GM12878 (cell line): Measurements from ENCODE around the gene PHF11. TPM values are rescaled to one million over a fixed set of nuclear protein-coding genes. Genes with fewer than 3 reads are reported as not detected.
A peak's percentile ranks its signal among the peaks of the same experiment; 100 is the strongest.

ENCODE experiments used
- ATAC-seq: fragments of 200-7000 bp; cut with Tn5 transposase; 3 replicates; pipeline ENCODE4 v1.9.1; 2020; ENCODE audit warnings: mild to moderate bottlenecking, moderate library complexity
- BruUV-seq: library from RNA; stranded (reverse); fragments of 400-500 nt; replicated peaks from 2 replicates; lab custom pipeline; 2021; lab: Mats Ljungman, UMichigan
- CTCF ChIA-PET: fragments of 300-600 bp; sonication (Branson Sonifier 250); formaldehyde crosslinking; extraction: SDS; loops from one replicate; lab custom pipeline; 2021; ENCODE audit warnings: inconsistent platforms; lab: Yijun Ruan, JAX
- POLR2A ChIA-PET: fragments of 350-600 bp; formaldehyde crosslinking; extraction: SDS; loops from one replicate; lab custom pipeline; 2021; ENCODE audit warnings: inconsistent platforms; lab: Charles Lee
- RAD21 ChIA-PET: fragments of 300-600 bp; sonication (Branson Sonifier 250); formaldehyde crosslinking; loops from one replicate; lab custom pipeline; 2023; ENCODE audit warnings: antibody characterized with exemption; ENCODE audit not compliant: unreplicated experiment; lab: Charles Lee
- SMC1A ChIA-PET: fragments of 300-600 bp; sonication (Branson Sonifier 250); formaldehyde crosslinking; loops from one replicate; lab custom pipeline; 2023; ENCODE audit not compliant: unreplicated experiment, uncharacterized antibody; lab: Charles Lee
- DNase-seq: peaks from one replicate; pipeline ENCODE4 v3.0.0-alpha.2; 2011; ENCODE audit warnings: low read depth, low spot score
- FAIRE-seq: peaks from 3 replicates; lab custom pipeline; 2011; peaks lifted over from hg19 to GRCh38; lab: Jason Lieb, UNC
- H2AFZ ChIP-seq: 2 replicates; pipeline ENCODE4 v1.6.0; 2011; ENCODE audit warnings: low read depth, low read length, control low read depth; ENCODE audit not compliant: control insufficient read depth
- H3K27ac ChIP-seq: 2 replicates; pipeline ENCODE4 v1.5.1; 2011; ENCODE audit warnings: control low read depth; ENCODE audit not compliant: control insufficient read depth, insufficient read depth
- H3K27me3 ChIP-seq, 2 experiments: replicated peaks in 1 of 2; 2 replicates each; pipeline versions ENCODE4 v1.6.0 to v1.6.1; 2011; ENCODE audit warnings: low read length in 1 of 2; ENCODE audit not compliant: control insufficient read depth in 2 of 2, insufficient read depth in 2 of 2
- H3K36me3 ChIP-seq, 2 experiments: 2 replicates each; pipeline ENCODE4 v1.5.1; 2011; ENCODE audit warnings: low read length in 1 of 2; ENCODE audit not compliant: control insufficient read depth in 2 of 2, insufficient read depth in 2 of 2
- H3K4me1 ChIP-seq: 2 replicates; pipeline ENCODE4 v1.6.1; 2011; ENCODE audit warnings: mild to moderate bottlenecking, low read length, moderate library complexity, mixed read lengths; ENCODE audit not compliant: control insufficient read depth, insufficient read depth
- H3K4me2 ChIP-seq: 2 replicates; pipeline ENCODE4 v1.6.0; 2011; ENCODE audit warnings: control low read depth; ENCODE audit not compliant: control insufficient read depth, insufficient read depth
- H3K4me3 ChIP-seq: fragments of 200-600 bp; sonication (generic); 2 replicates; pipeline ENCODE4 v1.5.1; 2016
- H3K79me2 ChIP-seq: 2 replicates; pipeline ENCODE4 v1.6.0; 2011; ENCODE audit warnings: low read length; ENCODE audit not compliant: control insufficient read depth, insufficient read depth
- H3K9ac ChIP-seq: 2 replicates; pipeline ENCODE4 v1.8.0; 2011; ENCODE audit warnings: low read length, control low read depth, mixed read lengths; ENCODE audit not compliant: control insufficient read depth, insufficient read depth
- H3K9me3 ChIP-seq: replicated peaks from 3 replicates; pipeline ENCODE4 v1.5.1; 2011; ENCODE audit warnings: mild to moderate bottlenecking, low read length; ENCODE audit not compliant: control insufficient read depth, insufficient read depth
- H4K20me1 ChIP-seq: 2 replicates; pipeline ENCODE4 v1.6.0; 2011; ENCODE audit not compliant: control insufficient read depth, insufficient read depth
- BRCA1 ChIP-seq: IDR thresholded peaks from 2 replicates; pipeline ENCODE4 v1.6.1; 2011; ENCODE audit warnings: low read depth, low read length, improper control_type of control experiment
- CREB1 ChIP-seq: IDR thresholded peaks from 2 replicates; pipeline ENCODE4 v1.6.1; 2012; ENCODE audit warnings: low read depth, mild to moderate bottlenecking, inconsistent platforms
- EGR1 ChIP-seq, 2 experiments: IDR thresholded peaks; 1 replicate in 1 of 2; 2 replicates in 1 of 2; pipeline ENCODE4 v1.6.1; 2011 to 2012; ENCODE audit warnings: low read depth in 2 of 2, low read length in 2 of 2, borderline replicate concordance in 1 of 2, mild to moderate bottlenecking in 1 of 2, moderate library complexity in 1 of 2
- IKZF1 ChIP-seq: fragments of 450-650 bp; conservative IDR thresholded peaks from 2 replicates; pipeline ENCODE4 v1.6.1; 2017; ENCODE audit warnings: antibody characterized with exemption, mild to moderate bottlenecking
- JUND ChIP-seq: IDR thresholded peaks from 2 replicates; pipeline ENCODE4 v1.6.1; 2012; ENCODE audit warnings: low read depth, mild to moderate bottlenecking, low read length, improper control_type of control experiment, moderate library complexity
- MXI1 ChIP-seq: fragments of 150-350 bp; IDR thresholded peaks from 2 replicates; pipeline ENCODE4 v1.6.1; 2011; ENCODE audit warnings: low read depth, mild to moderate bottlenecking, inconsistent platforms, low read length, improper control_type of control experiment
- NFIC ChIP-seq: IDR thresholded peaks from 2 replicates; pipeline ENCODE4 v1.6.1; 2012; ENCODE audit warnings: low read depth, mild to moderate bottlenecking, inconsistent platforms, low read length, moderate library complexity
- NFYB ChIP-seq: IDR thresholded peaks from 2 replicates; pipeline ENCODE4 v1.6.1; 2011; ENCODE audit warnings: low read depth, mild to moderate bottlenecking, low read length, improper control_type of control experiment, moderate library complexity; ENCODE audit not compliant: insufficient read depth
- NR2C1 ChIP-seq: fragments of 450-650 bp; IDR thresholded peaks from 2 replicates; pipeline ENCODE4 v1.6.1; 2017; ENCODE audit warnings: antibody characterized with exemption, mild to moderate bottlenecking, moderate library complexity
- SRF ChIP-seq, 2 experiments: IDR thresholded peaks; 2 replicates each; pipeline ENCODE4 v1.6.1; 2011; ENCODE audit warnings: low read depth in 2 of 2, low read length in 2 of 2, mild to moderate bottlenecking in 1 of 2, moderate library complexity in 1 of 2
- YY1 ChIP-seq: IDR thresholded peaks from 2 replicates; pipeline ENCODE4 v1.6.1; 2011; ENCODE audit warnings: low read depth, mild to moderate bottlenecking, low read length
- ZNF687 ChIP-seq: fragments of 450-650 bp; IDR thresholded peaks from 2 replicates; pipeline ENCODE4 v1.6.1; 2017; ENCODE audit warnings: mild to moderate bottlenecking, moderate library complexity
- WGBS: methylation state at CpG from one replicate; pipeline ENCODE4 v1.1.6; 2016; ENCODE audit warnings: low lambda C conversion rate; ENCODE audit not compliant: insufficient replicate concordance, insufficient coverage; ENCODE audit errors: missing lambda C conversion rate; 5-methylcytosine and 5-hydroxymethylcytosine counted together
- in situ Hi-C: fragments of 300-500 bp; cut with MboI; formaldehyde crosslinking; loops from 9 replicates; pipeline ENCODE4 v1.14.3; 2018; ENCODE audit warnings: mixed read lengths
- intact Hi-C: fragments of 100-400 bp; cut with micrococcal nuclease; formaldehyde crosslinking; loops from one replicate; pipeline ENCODE4 v1.14.2; 2022; ENCODE audit not compliant: unreplicated experiment
- polyA plus RNA-seq, 11 experiments: library from polyadenylated mRNA; depleted of rRNA in 4 of 11; unstranded in 6 of 11; stranded (reverse) in 5 of 11; fragments of >200 nt; fragmentation: Nextera tagmentation in 4 of 11; fragmentation: Illumina TruSeq in 1 of 11; extraction: Ambion mirVana in 4 of 11; extraction: Trizol in 1 of 11; gene quantifications; 1 replicate in 1 of 11; 2 replicates in 10 of 11; pipeline versions ENCODE4 v1.2.1 to v1.2.3, GENCODE V29; 2011 to 2016; ENCODE audit warnings: inconsistent platforms in 2 of 11, missing spikeins in 2 of 11, low read depth in 1 of 11
- total RNA-seq, 4 experiments: library from RNA; depleted of rRNA in 3 of 4; stranded (reverse); fragments of >200 nt in 3 of 4; fragmentation: Illumina TruSeq in 1 of 4; extraction: Trizol in 1 of 4; gene quantifications; 2 replicates each; pipeline versions ENCODE4 v1.2.1 to v1.2.3, GENCODE V29; 2013 to 2021

Gene PHF11
- total and polyA plus RNA-seq, 10 of the 15 experiments (the other 5 are each of a cell fraction or from before 2014, with no cell fraction given) = 16.9 to 77.3 (median 32.7) TPM

GRCh38 chr13:49539313-49539712, 43.6 kb downstream of the PHF11 start:
- WGBS = 79% methylated on average over 5 of the region's 5 CpGs
- Histone ChIP-seq H3K27ac (no peak overlapping the region), H3K36me3 (peaks cover 0 to 5% of the 10 kb centered on the region in 2 experiments; a peak in 3 of 4 replicates), H2AFZ (no peak overlapping the region), H3K79me2 (no peaks in the 10 kb centered on the region), H3K27me3 (no peaks in the 10 kb centered on the region), H3K4me1 (peaks cover 7% of the 10 kb centered on the region), H3K4me3 (no peak overlapping the region), H3K4me2 (no peak overlapping the region), H3K9ac (no peak overlapping the region), H3K9me3 (no peaks in the 10 kb centered on the region), H4K20me1 (no peaks in the 10 kb centered on the region)
- in situ Hi-C loops (no loop called here), intact Hi-C loops (no loop called here)
- CTCF ChIA-PET = interaction anchor here (0.8 to 1.2 kb wide), 2 partner anchors 11 to 93 kb away, joined by 3 read pairs; no protein-coding TSS in a partner anchor
- no peak for FAIRE-seq
- RAD21 ChIA-PET = interaction anchor here (0.6 kb wide), 1 partner anchor 238 kb away, joined by 3 read pairs; no protein-coding TSS in a partner anchor
- no peak for ATAC-seq
- no TSS peak for BruUV-seq
- SMC1A ChIA-PET = interaction anchor here (1.2 to 1.8 kb wide), 4 partner anchors 9 to 63 kb away, joined by 3 to 6 read pairs (median 3); no protein-coding TSS in a partner anchor
- POLR2A ChIA-PET = interaction anchor here (0.7 to 1.4 kb wide), 2 partner anchors 95 to 451 kb away, joined by 5 to 6 read pairs; partner anchors contain the start of genes CAB39L and SETDB2
- DNase-seq = no peak
- TF ChIP-seq BRCA1 (no peak), JUND (no peak), IKZF1 (no peak)

- Histone ChIP-seq H3K4me1 (peaks cover 7% of the 10 kb centered on the region), H3K27ac (peak overlapping the region; percentile 47; the same call in 1 of the 2 replicates), H3K79me2 (no peaks in the 10 kb centered on the region), H3K27me3 (no peaks in the 10 kb centered on the region), H3K9ac (no peak overlapping the region), H3K4me2 (peak overlapping the region; percentile 73; the same call in 1 of the 2 replicates), H3K9me3 (no peaks in the 10 kb centered on the region), H3K36me3 (peaks cover 0 to 5% of the 10 kb centered on the region in 2 experiments; a peak in 3 of 4 replicates), H2AFZ (peak overlapping the region; percentile 91), H4K20me1 (no peaks in the 10 kb centered on the region), H3K4me3 (no peak overlapping the region)
- in situ Hi-C loops = no loop called here
- ChIA-PET RAD21 (no interaction called here), CTCF (interaction anchor here (0.8 to 1.2 kb wide), 3 partner anchors 12 to 94 kb away, joined by 3 read pairs; no protein-coding TSS in a partner anchor), POLR2A (interaction anchor here (0.6 to 1.4 kb wide), 2 partner anchors 12 to 96 kb away, joined by 5 read pairs; partner anchors contain the start of genes CAB39L and SETDB2), SMC1A (interaction anchor here (0.6 to 1.8 kb wide), 7 partner anchors 9 to 128 kb away, joined by 3 to 6 read pairs (median 3); no protein-coding TSS in a partner anchor)
- intact Hi-C loops = no loop called here
- 83% methylated on average over 3 of the region's 3 CpGs for whole genome bisulfite sequencing
- DNase-seq (no peak), FAIRE-seq (no peak), ATAC-seq (no peak)
- BruUV-seq = no TSS peak
- TF ChIP-seq MXI1 = no peak
- no peak for TF ChIP-seq CREB1
- no peak for TF ChIP-seq SRF (IDR thresholded peaks at IDR 0.05; ENCODE audit: low read depth in 2 of 2, low read length in 2 of 2)
- no peak for TF ChIP-seq YY1
- no peak for TF ChIP-seq ZNF687
- no peak for TF ChIP-seq EGR1 (IDR thresholded peaks at IDR 0.05; ENCODE audit: borderline replicate concordance in 1 of 2, low read depth in 2 of 2, low read length in 2 of 2)
- no peak for TF ChIP-seq NR2C1
- no peak for TF ChIP-seq NFIC
- no peak for TF ChIP-seq NFYB
Measured at GRCh38 chr13:49539746-49540145, 44.0 kb downstream of the PHF11 start.
